Astrocyte (in vitro differentiated cells and primary cell): ENCODE data around the gene PNPLA6. TPM values are rescaled to one million over a fixed set of nuclear protein-coding genes. Genes with fewer than 3 reads are reported as not detected.

ENCODE experiments used
- DNase-seq: peaks from one replicate; pipeline ENCODE4 v3.0.0-alpha.2; 2010; ENCODE audit warnings: low read depth
- FAIRE-seq: peaks from 2 replicates; lab custom pipeline; 2011; peaks lifted over from hg19 to GRCh38; lab: Jason Lieb, UNC
- H2AFZ ChIP-seq: 2 replicates; pipeline ENCODE4 v1.6.0; 2012; ENCODE audit warnings: low read depth, low read length, inconsistent platforms
- H3K27ac ChIP-seq: 2 replicates; pipeline ENCODE4 v1.5.1; 2011; ENCODE audit warnings: low read depth, low read length, inconsistent platforms
- H3K27me3 ChIP-seq: 2 replicates; pipeline ENCODE4 v1.6.0; 2011; ENCODE audit warnings: low read length, inconsistent platforms; ENCODE audit not compliant: insufficient read depth
- H3K36me3 ChIP-seq: 2 replicates; pipeline ENCODE4 v1.5.1; 2011; ENCODE audit warnings: low read length, inconsistent platforms; ENCODE audit not compliant: insufficient read depth
- H3K4me1 ChIP-seq: 2 replicates; pipeline ENCODE4 v1.5.1; 2011; ENCODE audit warnings: low read length, inconsistent platforms; ENCODE audit not compliant: insufficient read depth
- H3K4me2 ChIP-seq: 2 replicates; pipeline ENCODE4 v1.6.0; 2012; ENCODE audit warnings: low read length, inconsistent platforms
- H3K4me3 ChIP-seq: 2 replicates; pipeline ENCODE4 v1.5.1; 2011; ENCODE audit warnings: low read depth, mild to moderate bottlenecking, low read length, inconsistent platforms; ENCODE audit not compliant: insufficient read depth
- H3K79me2 ChIP-seq: 2 replicates; pipeline ENCODE4 v1.6.0; 2012; ENCODE audit warnings: mild to moderate bottlenecking, low read length, inconsistent platforms; ENCODE audit not compliant: insufficient read depth
- H3K9ac ChIP-seq: 2 replicates; pipeline ENCODE4 v1.6.0; 2012; ENCODE audit warnings: mild to moderate bottlenecking, low read length, inconsistent platforms
- H3K9me3 ChIP-seq: 2 replicates; pipeline ENCODE4 v1.5.1; 2012; ENCODE audit warnings: low read depth, mild to moderate bottlenecking, low read length, inconsistent platforms; ENCODE audit not compliant: insufficient read depth
- H4K20me1 ChIP-seq: 2 replicates; pipeline ENCODE4 v1.6.0; 2012; ENCODE audit warnings: low read length, inconsistent platforms; ENCODE audit not compliant: insufficient read depth
- H3K27ac Mint-ChIP-seq: one replicate; pipeline ENCODE4 v1.8.0; 2021; ENCODE audit warnings: mild to moderate bottlenecking, mixed read lengths; ENCODE audit not compliant: unreplicated experiment
- H3K27me3 Mint-ChIP-seq: one replicate; pipeline ENCODE4 v1.8.0; 2021; ENCODE audit warnings: low read depth, mixed read lengths; ENCODE audit not compliant: unreplicated experiment
- H3K36me3 Mint-ChIP-seq: one replicate; pipeline ENCODE4 v1.8.0; 2021; ENCODE audit warnings: low read depth, mixed read lengths; ENCODE audit not compliant: unreplicated experiment
- H3K4me1 Mint-ChIP-seq: one replicate; pipeline ENCODE4 v1.8.0; 2021; ENCODE audit warnings: low read depth, mixed read lengths; ENCODE audit not compliant: unreplicated experiment
- H3K4me3 Mint-ChIP-seq: one replicate; pipeline ENCODE4 v1.8.0; 2021; ENCODE audit warnings: mild to moderate bottlenecking, moderate library complexity, mixed read lengths; ENCODE audit not compliant: unreplicated experiment
- H3K9me3 Mint-ChIP-seq: one replicate; pipeline ENCODE4 v1.8.0; 2021; ENCODE audit warnings: mild to moderate bottlenecking, mixed read lengths; ENCODE audit not compliant: unreplicated experiment
- EZH2 ChIP-seq: IDR thresholded peaks from 2 replicates; pipeline ENCODE4 v1.6.1; 2012; ENCODE audit warnings: mild to moderate bottlenecking, low read length, inconsistent platforms; ENCODE audit not compliant: insufficient read depth
- total RNA-seq: library from RNA; stranded (reverse); gene quantifications from 2 replicates; pipeline ENCODE4 v1.2.1, GENCODE V29; 2021
- TF ChIP-seq, protein P1 (sequence below): IDR thresholded peaks from 2 replicates; pipeline ENCODE4 v1.5.1; 2011; ENCODE audit warnings: low read depth, mild to moderate bottlenecking, inconsistent platforms, low read length, moderate library complexity; ENCODE audit not compliant: insufficient read depth

The PNPLA6 gene
- total RNA-seq, 1 donor from 2014 or later = 90.2 TPM

DNA sequence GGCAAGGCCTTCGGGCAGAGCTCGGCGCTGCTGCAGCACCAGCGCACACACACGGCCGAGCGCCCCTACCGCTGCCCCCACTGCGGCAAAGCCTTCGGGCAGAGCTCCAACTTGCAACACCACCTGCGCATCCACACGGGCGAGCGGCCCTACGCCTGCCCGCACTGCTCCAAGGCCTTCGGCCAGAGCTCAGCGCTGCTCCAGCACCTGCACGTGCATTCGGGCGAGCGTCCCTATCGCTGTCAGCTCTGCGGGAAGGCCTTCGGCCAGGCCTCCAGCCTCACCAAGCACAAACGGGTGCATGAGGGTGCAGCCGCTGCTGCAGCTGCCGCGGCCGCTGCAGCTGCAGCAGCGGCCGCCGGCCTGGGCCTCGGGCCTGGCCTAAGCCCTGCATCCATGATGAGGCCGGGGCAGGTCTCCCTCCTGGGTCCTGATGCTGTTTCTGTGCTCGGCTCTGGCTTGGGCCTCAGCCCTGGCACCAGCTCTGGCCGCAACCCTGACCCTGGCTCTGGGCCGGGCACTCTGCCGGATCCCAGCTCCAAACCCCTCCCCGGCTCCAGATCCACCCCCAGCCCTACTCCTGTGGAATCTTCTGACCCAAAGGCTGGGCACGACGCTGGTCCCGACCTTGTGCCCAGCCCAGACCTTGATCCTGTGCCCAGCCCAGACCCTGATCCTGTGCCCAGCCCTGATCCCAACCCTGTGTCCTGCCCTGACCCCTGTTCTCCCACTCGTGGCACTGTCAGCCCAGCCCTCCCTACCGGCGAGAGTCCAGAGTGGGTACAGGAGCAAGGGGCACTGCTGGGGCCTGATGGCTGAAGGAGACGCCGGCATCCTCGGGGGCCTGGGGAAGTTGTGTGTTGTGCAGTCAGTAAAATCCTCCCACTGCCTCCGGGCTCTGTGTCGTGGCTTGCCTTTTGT is 15.1 kb upstream of the PNPLA6 start:
- FAIRE-seq (no peak), DNase-seq (no peak)
- Histone ChIP-seq H3K4me3 (no peak overlapping the region), H3K36me3 (no peaks in the 10 kb centered on the region), H4K20me1 (peaks cover 5% of the 10 kb centered on the region), H3K27ac (no peak overlapping the region), H3K4me2 (no peak overlapping the region), H3K4me1 (peaks cover 28% of the 10 kb centered on the region), H3K79me2 (peaks cover 35% of the 10 kb centered on the region), H3K9ac (no peak overlapping the region), H3K9me3 (no peaks in the 10 kb centered on the region), H3K27me3 (no peaks in the 10 kb centered on the region), H2AFZ (no peak overlapping the region)
- no peak for TF ChIP-seq EZH2
- TF ChIP-seq, protein P1, sequence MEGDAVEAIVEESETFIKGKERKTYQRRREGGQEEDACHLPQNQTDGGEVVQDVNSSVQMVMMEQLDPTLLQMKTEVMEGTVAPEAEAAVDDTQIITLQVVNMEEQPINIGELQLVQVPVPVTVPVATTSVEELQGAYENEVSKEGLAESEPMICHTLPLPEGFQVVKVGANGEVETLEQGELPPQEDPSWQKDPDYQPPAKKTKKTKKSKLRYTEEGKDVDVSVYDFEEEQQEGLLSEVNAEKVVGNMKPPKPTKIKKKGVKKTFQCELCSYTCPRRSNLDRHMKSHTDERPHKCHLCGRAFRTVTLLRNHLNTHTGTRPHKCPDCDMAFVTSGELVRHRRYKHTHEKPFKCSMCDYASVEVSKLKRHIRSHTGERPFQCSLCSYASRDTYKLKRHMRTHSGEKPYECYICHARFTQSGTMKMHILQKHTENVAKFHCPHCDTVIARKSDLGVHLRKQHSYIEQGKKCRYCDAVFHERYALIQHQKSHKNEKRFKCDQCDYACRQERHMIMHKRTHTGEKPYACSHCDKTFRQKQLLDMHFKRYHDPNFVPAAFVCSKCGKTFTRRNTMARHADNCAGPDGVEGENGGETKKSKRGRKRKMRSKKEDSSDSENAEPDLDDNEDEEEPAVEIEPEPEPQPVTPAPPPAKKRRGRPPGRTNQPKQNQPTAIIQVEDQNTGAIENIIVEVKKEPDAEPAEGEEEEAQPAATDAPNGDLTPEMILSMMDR = no peak
- Mint-ChIP-seq H3K9me3 (no peaks in the 10 kb centered on the region), H3K27me3 (no peaks in the 10 kb centered on the region), H3K27ac (no peak overlapping the region), H3K36me3 (no peaks in the 10 kb centered on the region), H3K4me1 (peaks cover 10% of the 10 kb centered on the region), H3K4me3 (no peak overlapping the region)

- no peak for DNase-seq
- H3K27ac Mint-ChIP-seq = peak overlapping the region; percentile 14
- peak overlapping the region; percentile 99 for H3K4me2 ChIP-seq
- H3K9me3 Mint-ChIP-seq = no peaks in the 10 kb centered on the region
- peak overlapping the region; percentile 72 for H3K4me3 ChIP-seq
- peaks cover 7% of the 10 kb centered on the region for H3K4me1 Mint-ChIP-seq
- H3K9ac ChIP-seq = peak overlapping the region; percentile 84
- peaks cover 22% of the 10 kb centered on the region for H3K4me1 ChIP-seq
- peak overlapping the region; percentile 86 for H2AFZ ChIP-seq
- H3K27me3 ChIP-seq = no peaks in the 10 kb centered on the region
- H3K36me3 ChIP-seq = peaks cover 4% of the 10 kb centered on the region
- H3K36me3 Mint-ChIP-seq = no peaks in the 10 kb centered on the region
- no peak for TF ChIP-seq EZH2
- TF ChIP-seq, protein P1 = no peak
- no peaks in the 10 kb centered on the region for H3K27me3 Mint-ChIP-seq
- no peaks in the 10 kb centered on the region for H3K9me3 ChIP-seq
- H3K79me2 ChIP-seq = peaks cover 32% of the 10 kb centered on the region
- peak overlapping the region; percentile 21 for H3K27ac ChIP-seq
- H4K20me1 ChIP-seq = peaks cover 5% of the 10 kb centered on the region
- H3K4me3 Mint-ChIP-seq = peak overlapping the region; percentile 84
- FAIRE-seq = no peak
Measured at GRCh38 chr19:7521551-7522071, 13.9 kb upstream of the PNPLA6 start.
